GM19468 (cell line): Measurements from ENCODE around the gene SLIT3.

ENCODE experiments used
- ATAC-seq: cut with Tn5 transposase; IDR thresholded peaks from one replicate; pipeline ENCODE4 v1.9.1; 2021; ENCODE audit warnings: mild to moderate bottlenecking, moderate library complexity, moderate number of reproducible peaks; ENCODE audit not compliant: unreplicated experiment; ENCODE audit errors: extremely low read depth

Gene SLIT3

DNA sequence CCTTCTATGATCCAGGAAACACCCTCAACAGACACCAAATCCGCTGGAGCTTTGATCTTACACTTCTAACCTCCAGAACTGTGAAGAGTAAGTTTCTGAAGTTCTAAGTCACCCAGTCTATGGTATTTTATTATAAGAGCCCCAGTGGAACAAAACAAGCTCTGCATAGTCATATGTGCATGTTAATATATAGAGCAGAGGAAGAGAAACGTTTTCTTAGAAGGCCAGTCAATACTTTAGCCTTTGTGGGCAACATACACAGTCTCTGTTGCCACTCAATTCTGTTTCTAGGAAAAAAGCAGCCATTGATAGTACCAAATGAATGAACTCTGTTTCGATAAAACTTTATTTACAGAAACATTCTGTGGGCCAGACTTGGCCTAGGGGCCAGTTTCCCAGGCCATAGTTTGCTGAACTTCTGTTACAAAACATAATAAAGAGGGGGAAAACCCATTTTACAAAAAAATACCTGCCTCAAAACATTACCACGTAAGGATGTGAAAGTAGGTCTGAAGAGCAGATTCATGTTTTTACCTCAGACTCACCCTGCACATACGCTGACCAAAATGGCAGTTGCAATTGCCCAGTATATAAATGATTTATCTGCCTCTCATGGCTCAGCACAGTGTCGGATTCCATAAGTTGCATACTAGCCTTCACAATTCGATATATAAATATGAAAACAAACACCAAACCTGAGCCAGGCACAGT lies 350.5 kb downstream of the SLIT3 start:
- ATAC-seq: no peak

DNA sequence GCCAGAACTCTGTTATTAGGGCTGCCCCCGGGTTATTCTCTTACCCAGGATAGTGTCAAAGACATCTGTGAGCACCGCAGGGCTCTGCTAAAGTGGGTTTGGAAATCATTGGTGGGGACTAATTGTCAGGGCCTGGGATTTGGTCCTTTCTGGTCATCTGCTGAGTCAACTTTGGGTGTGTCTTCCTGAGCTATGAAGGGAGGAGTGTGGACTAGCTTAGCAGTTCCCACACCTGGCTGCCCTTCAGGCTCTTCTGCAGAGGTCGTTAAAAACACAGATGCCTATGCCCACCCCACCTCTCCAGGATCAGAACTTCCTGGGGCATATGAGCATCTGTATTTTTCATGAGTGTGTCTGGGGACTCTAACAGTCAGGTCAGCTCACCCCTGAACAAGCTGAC lies 352.2 kb downstream of the SLIT3 start:
- ATAC-seq: no peak

DNA sequence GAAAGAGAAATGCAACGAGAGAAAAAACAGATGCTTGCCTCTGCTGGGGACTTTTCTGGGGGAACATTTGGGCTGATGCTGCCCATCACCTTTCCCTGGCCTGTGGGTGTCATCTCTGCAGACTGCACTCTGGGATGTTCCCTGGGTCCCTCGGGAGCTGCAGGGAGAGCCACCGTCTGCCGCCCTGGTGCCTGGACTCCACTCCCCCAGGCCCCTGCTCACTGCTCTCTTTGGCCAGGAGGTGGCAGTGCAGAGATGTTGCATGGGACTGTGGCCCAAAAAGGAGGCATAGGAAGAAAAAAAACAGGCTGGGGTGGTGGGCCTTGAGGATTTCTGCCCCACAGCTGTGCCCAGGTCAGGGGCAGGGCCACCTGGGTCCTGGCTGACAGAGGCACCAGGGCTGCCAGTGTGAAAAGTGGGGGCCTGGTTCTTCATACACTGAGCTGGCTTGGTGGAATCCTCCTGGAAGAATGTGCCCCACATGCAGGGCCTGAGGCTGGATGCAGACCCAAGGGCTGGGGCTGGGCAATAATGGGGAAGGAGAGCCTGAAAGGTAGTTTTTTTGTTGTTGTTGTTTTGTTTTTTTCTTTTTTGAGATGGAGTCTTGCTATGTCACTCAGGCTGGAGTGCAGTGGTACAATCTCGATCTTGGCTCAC lies 353.6 kb downstream of the SLIT3 start:
- no peak for ATAC-seq

DNA sequence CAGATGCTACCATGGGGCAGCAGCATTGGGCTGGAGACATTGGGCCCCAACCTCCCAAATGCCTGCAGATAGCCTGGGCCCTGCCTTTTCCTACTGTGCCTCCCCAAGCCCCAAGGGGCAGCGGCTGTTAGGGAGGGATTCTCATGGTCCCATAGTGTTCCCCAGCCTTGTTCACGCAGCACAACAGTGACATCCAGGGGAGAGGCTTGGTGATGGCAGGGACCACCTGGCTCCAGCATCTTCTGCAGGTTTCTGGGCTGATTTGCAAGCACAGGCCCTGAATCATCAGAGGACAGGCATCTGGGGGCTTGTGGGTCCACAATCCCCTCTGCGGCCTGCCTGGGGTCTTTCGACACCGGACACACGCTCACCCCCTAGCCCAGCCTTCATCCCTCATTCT lies 354.6 kb downstream of the SLIT3 start:
- no peak for ATAC-seq

DNA sequence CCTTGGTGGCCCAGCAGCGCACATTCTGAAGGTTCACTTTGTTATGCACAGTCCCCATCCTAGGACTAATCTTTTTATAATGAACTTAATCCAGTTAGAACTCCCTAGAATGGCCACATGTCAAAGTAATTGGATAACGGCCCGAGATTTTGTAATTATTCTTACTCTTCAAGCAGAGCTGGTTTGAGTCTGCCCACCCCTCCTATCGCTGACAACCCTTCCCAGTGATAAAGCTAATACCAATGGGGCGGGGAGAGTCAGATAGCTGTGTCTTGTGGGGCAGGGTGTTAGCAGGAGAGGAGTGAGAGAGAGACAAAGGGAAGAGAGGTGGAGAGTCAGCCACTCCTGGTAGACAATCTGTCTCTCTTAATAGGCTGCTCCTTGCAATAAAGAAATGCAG lies 356.9 kb downstream of the SLIT3 start:
- ATAC-seq: no peak

DNA sequence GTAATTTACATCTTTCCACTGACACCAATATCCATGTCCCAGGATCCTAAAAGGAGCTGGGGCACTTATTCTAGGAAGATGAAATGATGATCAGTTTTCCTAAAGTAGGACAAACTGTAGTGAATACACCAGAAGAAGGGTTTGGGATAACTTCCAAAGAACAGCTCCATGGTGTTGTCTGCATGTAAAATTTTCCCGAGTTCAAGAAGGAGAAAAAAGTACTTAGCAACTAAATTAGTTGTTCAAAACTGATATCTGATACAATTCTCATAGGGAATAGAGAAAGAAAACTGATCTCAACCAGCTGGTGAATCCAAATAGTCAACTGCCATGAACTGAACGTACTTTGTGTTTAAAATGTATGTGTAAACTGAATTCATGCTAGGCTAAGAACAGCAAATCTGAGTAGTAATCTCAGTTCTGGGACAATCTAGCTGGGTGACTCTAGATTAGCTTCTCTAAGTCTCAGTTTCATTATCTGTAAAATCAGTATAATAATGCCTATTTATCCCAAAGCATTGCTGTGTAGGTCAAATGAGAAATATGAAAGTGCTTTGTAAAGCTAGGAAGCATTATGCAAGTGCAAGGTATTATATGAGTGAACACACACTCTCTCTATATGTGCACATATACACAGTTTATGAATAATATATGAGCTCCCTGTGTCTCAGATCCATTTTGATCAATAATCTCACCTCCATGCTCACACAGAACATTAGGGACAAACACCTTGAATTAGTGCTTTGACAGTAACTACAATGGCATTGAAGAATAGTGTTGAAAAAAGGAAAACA lies 357.7 kb downstream of the SLIT3 start:
- ATAC-seq: no peak

DNA sequence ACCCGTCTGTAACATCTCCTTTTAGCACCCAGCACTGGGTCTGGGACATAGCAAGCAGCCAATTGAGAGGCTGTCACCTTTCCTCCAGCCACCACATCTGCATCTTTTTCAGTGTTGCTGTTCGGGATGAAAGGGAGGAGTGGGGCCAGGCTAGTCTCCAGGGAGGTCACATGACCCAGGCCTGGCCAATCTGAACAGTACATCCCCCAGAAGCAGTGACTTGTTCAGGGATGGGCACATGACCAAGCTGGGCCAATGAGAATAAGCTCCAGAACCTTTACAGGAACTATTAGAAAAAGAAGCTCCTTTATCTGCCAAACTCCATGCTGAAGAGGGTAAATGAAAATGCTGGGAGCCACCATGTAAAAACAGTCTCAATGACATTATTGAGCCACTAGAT lies 359.0 kb downstream of the SLIT3 start:
- ATAC-seq: no peak

DNA sequence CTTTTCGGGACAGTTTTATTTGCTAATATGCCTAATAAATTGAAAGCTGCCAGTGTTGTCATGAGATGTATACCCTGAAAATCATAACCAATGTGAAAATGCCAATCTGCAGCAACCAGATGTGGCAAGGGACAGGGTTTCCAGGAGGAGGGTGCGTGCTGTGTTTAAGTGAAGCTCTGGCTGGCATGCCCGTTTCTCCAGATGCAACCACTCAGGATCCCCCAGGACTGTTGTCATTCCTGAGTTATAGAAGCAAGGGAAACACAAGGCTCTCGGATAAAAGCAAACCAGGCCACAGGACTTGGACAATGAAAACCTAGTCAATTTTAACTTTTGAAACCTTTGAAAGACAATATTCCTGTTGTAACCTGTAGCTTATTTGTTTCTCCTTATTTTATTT lies 360.2 kb downstream of the SLIT3 start:
- ATAC-seq: no peak

DNA sequence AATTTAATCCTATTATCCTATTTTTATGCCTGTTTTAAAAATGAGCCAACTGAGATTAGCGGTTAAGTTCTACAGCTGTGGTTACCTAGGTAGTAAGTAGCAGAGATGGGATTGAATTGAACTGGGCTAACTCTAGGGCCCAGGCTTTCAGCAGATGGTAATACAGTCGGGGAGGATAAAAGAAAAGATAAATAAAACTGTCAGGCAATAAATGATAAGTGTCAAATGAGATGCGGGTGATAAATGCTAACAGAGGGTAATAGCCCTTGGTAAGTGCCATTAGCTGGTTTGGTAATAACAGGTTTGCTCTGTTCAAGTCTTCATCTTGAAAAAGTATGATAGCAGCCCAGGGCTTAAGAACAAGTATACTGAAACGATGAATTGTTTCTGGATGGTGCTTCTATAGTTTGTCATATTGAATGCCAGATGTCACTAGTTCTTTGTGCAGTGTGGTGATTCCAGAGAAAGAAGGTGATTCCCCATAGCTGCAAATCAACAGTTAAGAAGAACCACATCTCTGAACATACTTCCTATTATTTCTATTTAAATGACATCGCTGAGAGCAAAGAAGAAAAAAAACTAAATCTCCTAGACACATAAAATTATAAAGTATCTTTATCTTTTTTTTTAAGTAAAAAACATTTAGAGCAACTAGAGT lies 360.9 kb downstream of the SLIT3 start:
- no peak for ATAC-seq

DNA sequence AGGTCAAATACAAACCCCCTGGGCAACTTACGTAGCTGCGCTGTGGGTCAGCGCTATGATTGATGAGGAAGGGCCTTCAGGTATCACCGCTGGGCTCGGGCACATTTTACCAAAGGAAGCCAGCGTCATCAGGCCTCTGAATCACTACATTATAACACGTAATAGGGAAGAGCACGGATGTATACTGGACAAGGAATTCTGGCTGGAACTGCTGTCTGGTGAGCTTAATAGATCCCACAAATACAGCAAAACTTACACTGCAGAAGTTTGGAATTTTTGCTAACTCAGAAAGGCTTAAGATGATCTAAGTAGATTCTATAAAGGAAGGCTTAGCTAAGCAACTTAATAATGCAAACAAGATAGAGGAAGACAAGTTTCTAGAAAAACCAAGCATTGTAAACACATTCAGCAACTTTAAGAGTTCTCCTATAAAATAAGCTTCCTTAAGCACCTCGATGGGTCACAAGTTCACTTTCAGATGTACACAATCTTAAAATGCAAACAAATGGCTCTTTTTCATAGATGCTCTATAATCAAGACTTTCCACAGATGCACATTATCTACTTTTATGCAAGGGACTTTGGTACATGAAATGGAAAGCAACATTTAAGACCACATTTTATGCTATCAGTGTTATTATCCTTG lies 361.7 kb downstream of the SLIT3 start:
- ATAC-seq: no peak

DNA sequence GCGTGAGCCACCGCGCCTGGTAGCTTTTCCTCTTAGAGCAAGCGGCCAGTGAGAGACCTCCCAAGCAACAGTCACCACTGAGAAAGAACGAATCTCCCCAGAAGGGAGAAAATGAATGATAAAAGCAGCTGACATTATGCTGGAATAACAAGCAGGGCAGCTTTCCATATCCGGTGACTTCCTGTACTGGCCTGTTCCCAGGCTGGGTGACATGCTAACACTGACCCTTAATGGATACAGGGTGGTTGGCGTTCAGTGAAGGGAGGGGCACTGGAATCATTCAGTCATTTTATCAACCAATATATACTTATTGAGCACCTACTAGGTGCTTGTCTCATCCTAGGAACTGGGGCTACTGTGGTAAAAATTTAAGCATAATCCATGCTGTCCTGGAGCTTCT lies 364.4 kb downstream of the SLIT3 start:
- ATAC-seq: no peak

DNA sequence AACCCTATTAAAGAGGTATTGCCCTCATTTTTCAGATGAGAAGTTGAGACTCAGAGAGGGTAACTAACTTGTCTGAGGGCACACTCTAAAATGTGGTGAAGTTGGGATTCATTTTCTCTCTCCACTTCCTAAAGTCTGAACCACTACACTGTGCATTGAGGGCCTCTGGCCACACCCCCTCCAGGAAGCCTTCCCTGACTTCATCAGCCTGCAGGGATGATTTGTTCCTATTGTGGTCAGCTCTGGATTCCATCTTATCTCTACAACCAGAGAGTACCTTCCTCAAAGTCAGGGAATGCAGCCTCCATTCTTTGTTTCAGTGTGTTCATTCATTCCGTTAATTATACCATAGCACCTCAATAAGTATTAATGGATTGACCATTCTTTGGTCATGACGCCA lies 365.8 kb downstream of the SLIT3 start:
- no peak for ATAC-seq

DNA sequence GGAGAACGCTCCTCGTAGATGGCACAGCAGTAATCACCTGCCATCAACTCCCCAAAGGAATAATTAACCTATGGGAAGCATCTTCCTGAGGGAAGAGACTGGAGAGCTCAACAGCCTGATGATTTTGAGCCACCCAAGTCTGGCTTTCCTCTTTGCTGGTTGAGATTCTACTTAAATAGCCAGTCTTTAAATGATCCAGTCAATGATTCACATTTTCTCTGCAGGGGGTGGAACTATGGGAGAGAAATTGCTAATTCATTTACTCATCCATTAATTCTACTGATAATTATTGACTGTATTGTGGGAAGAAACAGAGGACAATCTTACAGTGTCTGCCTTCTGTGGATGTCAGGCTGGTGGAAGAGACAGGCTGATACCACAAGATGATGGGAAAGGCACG lies 366.8 kb downstream of the SLIT3 start:
- ATAC-seq: no peak

DNA sequence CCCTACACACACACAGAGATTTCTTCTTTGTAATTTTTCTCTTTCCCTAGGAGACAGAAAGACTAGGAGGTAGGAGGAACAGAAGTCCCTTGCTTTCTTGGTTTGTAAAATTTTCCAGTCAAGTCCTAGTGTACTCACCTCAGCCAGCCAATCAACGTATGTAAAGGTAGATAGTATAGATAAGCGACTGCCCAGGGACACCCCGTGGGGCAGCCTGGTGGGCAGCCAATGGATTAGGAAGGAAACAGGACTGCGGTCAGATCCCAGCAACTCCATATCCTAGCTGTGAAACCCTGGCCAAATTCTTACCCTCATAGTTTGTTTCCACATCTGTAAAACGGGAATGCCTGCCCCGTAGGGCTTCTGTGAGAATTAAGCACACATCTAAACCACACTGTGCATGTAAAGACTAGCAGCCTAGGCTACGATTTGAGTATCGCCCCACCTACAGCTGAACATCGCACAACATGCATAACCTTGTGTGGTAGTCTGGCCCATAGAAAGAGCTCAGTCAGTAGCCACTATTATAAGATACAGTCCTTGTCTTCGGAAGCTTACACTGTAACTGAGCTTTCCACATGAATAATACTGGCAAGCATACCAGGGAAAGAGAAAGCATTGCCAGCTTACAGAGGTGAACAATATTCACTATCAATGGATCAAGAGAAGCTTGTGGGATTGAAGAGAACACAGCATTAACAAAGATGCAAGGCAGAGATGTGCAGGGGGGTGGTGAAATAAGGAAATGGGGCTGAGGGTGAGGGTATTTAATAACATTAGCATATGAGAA lies 368.3 kb downstream of the SLIT3 start:
- no peak for ATAC-seq

DNA sequence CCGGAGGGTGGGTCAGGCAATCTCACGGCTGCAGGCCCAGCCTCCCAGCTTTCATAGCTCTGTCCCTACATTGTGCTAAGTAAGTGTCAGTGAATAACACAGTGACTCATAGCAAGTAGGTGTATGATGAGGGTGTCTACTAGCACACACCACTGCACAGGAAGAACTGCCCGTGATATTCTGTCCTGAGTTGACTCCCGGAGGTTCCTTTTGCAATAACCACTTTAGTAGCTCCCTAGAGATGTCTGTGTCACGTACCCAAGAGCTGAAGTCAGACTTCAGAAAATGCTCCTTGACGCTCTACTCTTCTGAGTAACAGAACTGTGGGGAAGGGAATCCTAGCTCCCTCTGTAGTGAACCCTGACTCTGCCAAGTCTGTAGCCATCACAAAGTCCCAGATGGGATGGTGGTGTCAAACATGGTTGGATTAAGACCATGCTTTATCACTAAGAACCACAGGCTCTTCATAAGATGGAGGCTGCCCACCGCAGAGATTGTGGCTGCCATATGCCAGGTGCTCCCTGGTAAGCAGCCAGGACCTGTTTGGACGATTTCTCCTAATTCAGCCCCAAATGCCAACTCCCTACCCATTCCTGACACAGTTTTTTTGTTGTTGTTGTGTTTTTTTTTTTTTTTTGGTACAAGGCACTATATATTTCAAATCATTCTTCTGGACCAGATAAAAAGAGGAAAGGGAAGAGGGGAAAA lies 369.1 kb downstream of the SLIT3 start:
- no peak for ATAC-seq

DNA sequence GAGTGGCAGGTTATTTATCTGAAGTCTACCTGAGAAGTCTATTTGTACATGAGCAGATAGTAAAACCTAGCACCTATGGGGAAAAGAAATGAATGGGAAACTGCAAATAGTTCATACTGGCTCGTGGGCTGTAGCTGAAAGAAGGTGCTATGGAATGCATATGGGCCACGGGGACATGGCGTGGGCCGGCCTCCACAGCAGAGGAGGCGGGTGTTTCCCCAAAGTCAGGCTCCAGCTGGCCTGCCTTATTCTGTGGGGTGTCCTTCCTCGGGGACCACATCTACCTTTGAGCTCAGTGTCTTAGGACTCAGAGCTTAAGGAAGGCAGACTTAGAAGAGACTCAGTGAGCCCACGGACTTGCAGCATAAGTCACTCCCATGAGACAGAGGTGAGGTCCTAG lies 371.3 kb downstream of the SLIT3 start:
- no peak for ATAC-seq

DNA sequence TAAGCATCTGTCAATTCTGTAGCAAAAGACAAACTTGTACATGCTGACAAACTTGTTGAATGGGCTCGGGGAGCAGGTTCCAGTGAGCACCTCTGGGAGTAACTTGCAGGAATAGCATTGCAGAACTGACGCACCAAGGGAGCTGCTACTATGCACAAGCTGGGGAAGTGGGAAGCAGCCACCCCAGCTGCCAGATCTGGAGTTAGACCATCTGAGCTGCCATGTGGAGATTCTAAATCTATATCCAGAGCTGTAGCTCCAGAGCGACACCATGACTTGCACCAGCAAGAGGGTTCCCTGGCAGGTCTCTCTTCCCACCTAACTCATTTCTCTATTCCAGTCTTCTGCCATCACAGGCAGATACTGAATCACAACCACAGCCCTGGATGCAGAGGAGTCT lies 375.8 kb downstream of the SLIT3 start:
- no peak for ATAC-seq

DNA sequence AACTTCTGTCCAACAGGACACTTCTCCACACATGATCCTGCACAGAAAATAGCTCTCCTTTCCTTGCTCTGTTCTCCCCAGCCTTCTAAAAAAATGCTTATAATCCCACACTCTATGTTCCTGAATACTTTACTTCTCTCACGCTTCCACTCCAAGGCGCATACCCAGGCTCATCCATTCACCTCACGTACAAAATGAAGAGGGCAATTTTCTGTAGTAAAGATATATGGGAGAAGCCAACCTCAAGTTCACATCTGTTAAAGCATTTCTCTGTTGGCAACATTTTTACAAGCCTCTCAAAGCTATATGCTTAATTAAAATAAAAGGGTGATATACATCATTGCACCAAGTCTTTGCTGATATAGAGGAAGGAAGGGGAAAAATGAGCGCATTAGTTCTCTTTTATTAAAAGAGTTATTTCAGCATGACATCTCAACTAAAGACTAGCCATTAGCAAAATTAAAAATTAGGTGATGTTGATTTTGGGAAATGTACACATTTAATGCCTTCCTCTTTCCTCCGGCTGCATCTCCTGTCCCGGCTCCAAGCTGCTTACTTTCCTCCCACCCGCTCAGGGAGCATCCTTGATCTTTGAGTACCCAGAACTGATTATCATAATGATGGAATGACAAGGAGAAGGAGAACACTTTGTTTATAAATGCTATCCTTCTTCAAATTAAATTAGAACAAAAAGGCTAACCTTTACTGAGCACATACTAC lies 379.6 kb downstream of the SLIT3 start:
- no peak for ATAC-seq
